Retinal pigment epithelial cell (primary cell): ENCODE data around the gene ACSF3.

Experiments
- DNase-seq: peaks from one replicate; pipeline ENCODE4 v3.0.0-alpha.2; 2010; ENCODE audit warnings: low read depth
- H3K4me3 ChIP-seq: 2 replicates; pipeline ENCODE4 v1.5.1; 2011; ENCODE audit warnings: mild to moderate bottlenecking, low read length, control low read depth, moderate library complexity
- CTCF ChIP-seq: conservative IDR thresholded peaks from 2 replicates; pipeline ENCODE4 v1.5.1; 2011; ENCODE audit warnings: low read depth, low read length, control low read depth, inconsistent platforms

The ACSF3 gene

GRCh38 chr16:89122322-89122851 lies 28.7 kb downstream of the ACSF3 start:
- H3K4me3 ChIP-seq = no peak overlapping the region
- no peak for TF ChIP-seq CTCF
- no peak for DNase-seq

- no peak for TF ChIP-seq CTCF
- no peak overlapping the region for H3K4me3 ChIP-seq
Measured at GRCh38 chr16:89123001-89123830, 29.6 kb downstream of the ACSF3 start.

GRCh38 chr16:89123831-89124100 lies 30.1 kb downstream of the ACSF3 start:
- no peak for TF ChIP-seq CTCF
- no peak overlapping the region for H3K4me3 ChIP-seq
- no peak for DNase-seq

More at GRCh38 chr16:89123001-89123830, 29.6 kb downstream of the ACSF3 start:
- no peak for DNase-seq

- no peak for DNase-seq
- H3K4me3 ChIP-seq = no peak overlapping the region
- no peak for TF ChIP-seq CTCF
Measured at GRCh38 chr16:89129378-89129777, 35.7 kb downstream of the ACSF3 start.

GRCh38 chr16:89130448-89130847 lies 36.8 kb downstream of the ACSF3 start:
- TF ChIP-seq CTCF = no peak
- no peak for DNase-seq
- no peak overlapping the region for H3K4me3 ChIP-seq

- DNase-seq = no peak
- TF ChIP-seq CTCF = no peak
- H3K4me3 ChIP-seq = no peak overlapping the region
Measured at GRCh38 chr16:89131783-89132182, 38.1 kb downstream of the ACSF3 start.
